Measurements from ENCODE around the gene DCAF11.

GRCh38 chr14:24095271-24096068 lies 19.1 kb upstream of the DCAF11 start:
- TF ChIP-seq CTCF (IDR thresholded peaks at IDR 0.05; ENCODE audit: insufficient read depth, low read length, poor library complexity, severe bottlenecking) (no peak), EZH2phosphoT487 (conservative IDR thresholded peaks at IDR 0.05; ENCODE audit: low read length) (no peak)
